Inflammatory macrophage treated with lipopolysaccharide for 4 hours (primary cell): ENCODE measurements around the gene CAMTA1.

ENCODE experiments used
- DNase-seq: peaks from one replicate; pipeline ENCODE4 v3.0.0-alpha.2; 2020

Gene CAMTA1

DNA sequence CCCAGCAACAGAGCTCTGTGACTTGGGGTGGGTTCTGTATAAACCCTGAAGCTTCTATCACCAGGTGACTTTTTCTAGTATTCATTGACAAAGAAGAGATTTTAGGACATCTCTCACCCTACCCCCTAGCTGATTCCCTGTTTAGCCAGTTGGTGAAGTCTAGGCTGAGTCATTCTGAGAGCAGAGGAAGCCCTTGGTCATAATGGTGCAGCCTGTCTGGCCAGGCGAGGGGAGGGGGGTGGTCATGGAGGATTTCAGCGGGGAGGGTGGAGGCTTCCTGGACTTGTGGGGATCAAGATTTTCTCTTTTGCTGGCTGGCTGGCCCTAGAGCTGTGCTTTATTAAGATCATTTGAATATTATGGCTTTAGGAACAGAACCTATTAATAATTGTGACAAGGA lies 262.6 kb downstream of the CAMTA1 start:
- DNase-seq, result no peak

GRCh38 chr1:7048395-7048794 lies 263.1 kb downstream of the CAMTA1 start:
- DNase-seq, result no peak

GRCh38 chr1:7049913-7050625 lies 264.8 kb downstream of the CAMTA1 start:
- DNase-seq, result no peak

GRCh38 chr1:7050751-7051665 lies 265.8 kb downstream of the CAMTA1 start:
- DNase-seq, result no peak

GRCh38 chr1:7052701-7053100 lies 267.4 kb downstream of the CAMTA1 start:
- no peak for DNase-seq

- no peak for DNase-seq
Observed at GRCh38 chr1:7060745-7061144, 275.5 kb downstream of the CAMTA1 start.

DNA sequence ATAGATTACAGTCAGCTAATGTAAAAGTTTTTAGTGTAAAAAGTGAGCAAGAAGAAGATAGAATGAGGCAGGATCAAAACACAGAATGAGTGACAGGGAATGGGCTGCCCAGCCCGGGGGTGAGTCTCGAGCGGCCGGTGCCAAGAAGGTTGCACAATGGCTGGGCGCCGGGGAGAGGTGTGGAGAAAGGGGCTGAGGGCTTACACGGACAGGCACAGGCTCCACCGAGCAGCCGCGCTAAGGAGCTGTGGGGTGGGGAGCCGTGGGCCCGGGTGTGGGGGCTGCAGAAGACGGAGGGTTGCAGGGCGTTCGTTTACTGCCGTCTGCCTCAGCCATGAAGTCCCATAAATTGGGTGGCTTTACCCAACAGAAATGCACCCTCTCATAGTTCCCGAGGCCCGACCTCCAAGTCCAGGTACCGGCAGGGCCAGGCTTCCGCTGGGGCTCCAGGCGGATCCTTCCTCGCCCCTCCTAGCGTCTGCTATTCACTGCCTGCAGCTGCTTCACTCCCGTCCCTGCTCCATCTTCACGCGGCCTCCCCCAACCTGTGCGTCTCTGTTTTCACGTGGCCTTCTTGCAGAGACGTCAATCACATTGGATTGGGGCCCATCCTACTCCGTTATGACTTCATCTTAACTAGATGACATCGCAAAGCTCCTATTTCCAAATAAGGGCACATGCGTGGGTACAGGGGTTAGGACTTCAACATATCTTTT lies 277.2 kb downstream of the CAMTA1 start:
- DNase-seq, result no peak

GRCh38 chr1:7063981-7064380 lies 278.7 kb downstream of the CAMTA1 start:
- no peak for DNase-seq

- DNase-seq, result no peak
Observed at GRCh38 chr1:7068552-7068951, 283.3 kb downstream of the CAMTA1 start.

- DNase-seq, result no peak
Observed at GRCh38 chr1:7069931-7070330, 284.7 kb downstream of the CAMTA1 start.

- peak; percentile 56 for DNase-seq
Observed at GRCh38 chr1:7070389-7071029, 285.3 kb downstream of the CAMTA1 start.

- no peak for DNase-seq
Observed at GRCh38 chr1:7076117-7076516, 290.9 kb downstream of the CAMTA1 start.

- no peak for DNase-seq
Observed at GRCh38 chr1:7076572-7076971, 291.3 kb downstream of the CAMTA1 start.

DNA sequence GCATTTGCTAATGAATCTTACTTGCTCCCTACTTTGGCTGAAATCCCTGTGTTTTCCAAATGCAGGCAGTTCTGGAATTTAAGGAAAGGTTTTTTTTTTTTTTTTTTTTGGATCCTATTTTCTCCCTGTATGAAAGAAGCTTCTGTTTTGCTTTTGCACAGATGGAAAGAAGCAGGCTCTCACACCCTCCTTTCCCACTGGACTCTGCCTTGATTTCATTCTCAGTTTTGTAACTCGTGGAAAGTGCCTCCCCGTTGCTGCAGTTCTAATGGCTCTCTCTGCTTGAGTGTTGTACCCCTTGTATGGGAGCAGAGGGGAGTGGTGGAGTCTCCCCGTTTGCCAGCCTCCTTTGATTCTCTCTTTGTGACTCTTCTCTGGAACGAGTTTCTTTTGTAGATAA lies 291.9 kb downstream of the CAMTA1 start:
- DNase-seq, result no peak

GRCh38 chr1:7077970-7078369 lies 292.7 kb downstream of the CAMTA1 start:
- DNase-seq, result no peak

DNA sequence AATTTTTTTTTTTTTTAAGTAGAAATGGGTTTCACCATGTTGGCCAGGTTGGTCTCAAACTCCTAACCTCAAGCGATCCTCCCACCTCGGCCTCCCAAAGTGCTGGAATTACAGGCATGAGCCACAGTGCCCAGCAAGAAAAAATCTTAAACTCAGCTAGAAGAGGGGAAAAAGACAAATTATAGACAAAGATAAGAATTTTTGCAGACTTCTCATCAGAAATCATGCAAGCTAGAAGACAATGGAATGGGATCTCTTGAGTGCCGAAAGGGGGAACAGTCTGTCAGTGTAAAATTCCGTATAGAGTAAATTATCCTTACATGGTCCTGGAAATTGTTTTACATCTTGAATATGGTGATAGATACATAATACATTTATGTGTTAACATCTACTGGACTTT lies 294.4 kb downstream of the CAMTA1 start:
- DNase-seq, result no peak

DNA sequence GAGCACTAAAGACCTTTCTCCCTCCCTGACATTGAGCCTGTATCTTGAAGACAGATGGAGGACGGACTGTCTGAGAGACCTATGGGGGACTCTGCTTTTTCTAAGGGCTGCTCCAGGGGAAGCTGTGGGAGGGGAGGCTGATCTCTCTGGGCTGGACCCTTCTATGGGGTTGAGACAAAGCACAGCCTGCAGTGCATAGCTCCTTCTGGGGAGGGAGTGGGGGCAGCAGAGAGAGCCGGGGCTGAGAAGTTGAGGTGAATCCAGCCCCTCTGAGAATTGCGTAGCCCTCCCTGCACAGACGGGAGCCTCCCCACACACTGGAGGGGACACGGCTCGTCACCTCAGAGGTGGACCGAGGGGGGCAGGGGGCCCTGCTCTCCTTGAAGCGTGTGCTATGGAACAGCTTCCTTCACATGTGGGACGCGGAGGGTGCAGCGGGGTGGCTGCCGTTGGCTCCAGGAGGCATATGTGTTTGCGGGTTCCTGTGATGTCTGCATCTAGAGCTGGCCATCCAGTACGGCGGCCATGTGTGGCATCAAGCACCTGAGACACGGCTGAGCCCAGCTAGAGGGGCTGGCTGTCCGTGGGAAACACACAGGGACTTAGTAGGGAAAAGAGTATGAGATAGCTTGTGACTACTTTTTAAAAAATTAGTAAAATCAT lies 299.1 kb downstream of the CAMTA1 start:
- DNase-seq, result no peak

DNA sequence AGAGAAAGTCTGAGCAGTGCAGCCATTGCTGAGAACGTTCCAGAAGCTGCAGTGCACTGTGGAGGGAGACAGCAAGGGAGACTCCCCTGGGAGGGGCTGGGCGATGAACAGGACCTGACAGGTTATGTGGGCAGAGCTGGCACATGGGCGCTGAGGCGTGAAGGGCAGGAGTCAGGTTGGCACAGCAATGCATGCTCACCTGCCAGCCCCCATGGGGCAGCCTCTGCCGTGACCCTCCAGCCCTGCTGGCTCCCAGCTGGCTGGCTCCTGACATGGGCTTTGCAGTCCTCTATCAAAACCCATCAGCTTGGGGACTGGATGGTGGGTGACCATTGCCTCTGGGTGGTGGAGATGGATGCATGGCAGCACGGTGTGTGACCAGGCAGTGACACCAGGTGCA lies 300.3 kb downstream of the CAMTA1 start:
- DNase-seq, result no peak

DNA sequence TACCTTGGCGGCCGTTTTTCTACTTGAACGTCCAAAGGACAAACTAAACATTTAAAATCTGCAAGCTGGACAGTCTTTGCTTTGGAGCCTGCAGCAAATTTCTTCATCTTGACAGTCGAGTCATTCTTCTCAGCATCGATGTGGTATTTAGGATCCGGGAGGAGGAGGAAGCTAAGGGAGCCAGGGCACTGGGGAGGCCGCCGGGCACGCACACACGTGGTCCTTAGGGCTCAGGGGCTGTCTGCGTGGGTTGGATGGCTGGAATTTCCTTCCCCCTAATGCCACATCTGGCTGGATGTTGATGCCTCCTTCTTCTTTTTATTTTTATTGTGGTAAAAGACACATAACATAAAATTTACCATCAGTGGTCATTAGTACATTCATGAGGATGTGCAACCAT lies 300.9 kb downstream of the CAMTA1 start:
- DNase-seq, result no peak

DNA sequence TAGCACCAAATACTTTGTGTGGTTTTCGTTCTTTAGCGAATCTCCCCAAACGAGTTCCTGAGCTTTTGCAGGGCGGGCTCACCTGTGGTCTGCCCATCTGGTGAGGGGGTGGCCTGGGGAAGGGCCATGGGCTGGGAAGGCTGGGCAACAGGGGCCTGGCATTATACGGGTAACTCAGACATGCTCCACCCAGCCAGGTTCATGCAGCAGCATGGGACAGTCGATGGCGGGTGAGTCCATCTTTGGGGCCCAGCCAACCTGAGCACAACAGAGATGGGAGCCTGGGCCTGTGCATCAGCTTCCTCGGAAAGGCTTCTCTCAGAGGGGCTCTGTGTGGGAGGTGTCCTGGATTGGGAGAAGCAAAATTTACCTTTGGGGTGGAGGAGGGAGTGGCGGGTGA lies 302.6 kb downstream of the CAMTA1 start:
- no peak for DNase-seq

DNA sequence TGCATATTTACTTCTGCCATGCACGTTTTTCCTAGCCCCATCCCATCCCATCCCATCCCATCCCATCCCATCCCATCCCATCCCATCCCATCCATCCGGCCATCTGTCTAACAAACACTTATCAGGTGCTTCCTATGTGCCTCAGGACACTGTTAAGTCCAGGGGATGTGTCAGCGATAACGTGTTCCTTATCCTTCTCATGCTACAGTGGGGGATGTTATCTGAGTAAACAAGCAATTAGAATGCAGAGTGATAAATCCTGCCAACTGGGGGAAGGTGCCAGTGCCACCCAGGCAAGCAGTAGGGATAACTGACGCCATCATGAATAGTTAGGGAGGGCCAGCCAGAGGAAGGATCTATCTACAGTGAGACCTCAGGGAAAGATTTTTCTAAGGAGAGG lies 304.2 kb downstream of the CAMTA1 start:
- DNase-seq, result no peak

DNA sequence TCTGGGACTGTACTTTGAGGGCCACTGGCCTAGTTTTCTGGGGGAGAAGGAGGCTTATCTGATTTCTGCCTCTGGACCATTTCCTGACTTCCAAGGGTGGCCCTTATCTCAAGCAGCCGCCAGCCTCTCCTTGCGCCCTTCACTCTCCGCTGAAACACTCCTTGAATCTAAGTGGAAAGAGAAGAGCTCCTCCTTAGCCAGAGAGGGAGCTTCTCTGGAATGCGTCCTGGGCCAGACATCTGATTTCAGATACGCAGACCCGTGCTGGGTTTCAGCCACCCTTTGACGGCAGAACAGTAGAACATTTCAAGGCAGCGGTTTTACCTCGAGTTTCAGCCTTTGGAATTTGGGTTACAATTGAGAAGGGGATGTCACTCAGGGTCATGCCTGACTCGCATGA lies 308.0 kb downstream of the CAMTA1 start:
- DNase-seq, result no peak

- no peak for DNase-seq
Observed at GRCh38 chr1:7094086-7094485, 308.8 kb downstream of the CAMTA1 start.
